Activated naive CD4-positive, alpha-beta T cell treated with anti-CD3 and anti-CD28 coated beads, Interleukin-2, amount 50 U/mL, for 16 hours (primary cell): ENCODE measurements around the gene ARHGAP20.
"Not testable (repeated sequence)": the region's sequence is repeated elsewhere in the genome, so short reads cannot be mapped to it uniquely, and the experiment has no call there.

Experiments used
- DNase-seq: peaks from one replicate; pipeline ENCODE4 v3.0.0-alpha.2; 2020

ARHGAP20 gene

DNA sequence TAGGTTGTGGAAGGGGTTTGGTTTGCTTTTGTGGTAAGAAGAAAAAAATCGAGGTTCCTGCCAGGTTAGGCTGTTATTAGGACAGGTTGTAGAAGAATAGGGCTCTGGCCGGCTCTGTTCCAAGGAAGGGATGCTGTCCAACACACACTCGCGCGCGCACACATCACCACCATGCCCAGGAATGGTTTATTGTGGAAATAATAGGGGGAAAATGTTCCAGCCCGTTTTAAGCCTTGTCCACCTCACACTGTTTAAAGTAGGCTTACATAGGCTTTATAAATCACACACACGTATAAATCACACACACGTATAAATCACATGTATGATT is 1.2 kb upstream of the ARHGAP20 start:
- DNase-seq, result no peak

DNA sequence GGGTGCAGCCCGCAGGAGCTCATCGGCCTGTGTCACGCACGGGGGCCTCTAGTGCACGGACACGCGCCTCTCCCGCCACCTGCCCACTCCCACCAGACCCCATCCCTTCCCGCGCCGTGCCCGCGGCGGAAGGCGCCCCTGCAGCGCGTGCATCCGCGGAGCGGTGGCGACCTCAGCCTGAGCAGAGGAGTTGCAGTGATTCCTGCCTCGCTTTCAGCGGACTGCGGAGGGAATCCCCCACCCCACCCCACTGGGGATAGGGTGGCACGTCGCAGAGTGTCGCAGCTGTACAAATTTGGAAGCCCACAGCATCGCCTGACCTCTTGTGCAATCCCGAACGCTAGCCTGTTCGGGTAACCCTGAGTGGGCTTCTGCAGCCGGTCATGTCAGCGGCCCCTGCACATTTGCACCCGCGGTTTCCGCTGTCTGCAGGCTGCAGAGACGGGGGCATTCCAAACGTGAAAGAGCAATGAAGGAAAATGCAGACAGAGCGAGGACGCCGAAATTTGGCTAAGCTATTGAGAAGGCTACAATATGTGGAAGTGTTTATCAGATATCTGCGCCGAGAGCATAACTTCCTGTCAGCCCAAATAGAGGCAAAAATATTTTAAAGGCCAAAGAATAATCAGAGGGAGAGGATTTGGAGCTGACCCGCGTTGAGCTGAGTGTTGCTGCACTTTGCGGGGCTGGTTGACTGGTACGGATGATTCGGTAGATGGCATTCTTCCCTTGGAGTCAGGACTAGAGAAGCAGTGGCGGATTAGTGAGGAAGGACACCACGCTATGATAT is 617 bp upstream of the ARHGAP20 start:
- DNase-seq, result no peak

- DNase-seq, result no peak
Observed at GRCh38 chr11:110711448-110711775, 825 bp downstream of the ARHGAP20 start.

DNA sequence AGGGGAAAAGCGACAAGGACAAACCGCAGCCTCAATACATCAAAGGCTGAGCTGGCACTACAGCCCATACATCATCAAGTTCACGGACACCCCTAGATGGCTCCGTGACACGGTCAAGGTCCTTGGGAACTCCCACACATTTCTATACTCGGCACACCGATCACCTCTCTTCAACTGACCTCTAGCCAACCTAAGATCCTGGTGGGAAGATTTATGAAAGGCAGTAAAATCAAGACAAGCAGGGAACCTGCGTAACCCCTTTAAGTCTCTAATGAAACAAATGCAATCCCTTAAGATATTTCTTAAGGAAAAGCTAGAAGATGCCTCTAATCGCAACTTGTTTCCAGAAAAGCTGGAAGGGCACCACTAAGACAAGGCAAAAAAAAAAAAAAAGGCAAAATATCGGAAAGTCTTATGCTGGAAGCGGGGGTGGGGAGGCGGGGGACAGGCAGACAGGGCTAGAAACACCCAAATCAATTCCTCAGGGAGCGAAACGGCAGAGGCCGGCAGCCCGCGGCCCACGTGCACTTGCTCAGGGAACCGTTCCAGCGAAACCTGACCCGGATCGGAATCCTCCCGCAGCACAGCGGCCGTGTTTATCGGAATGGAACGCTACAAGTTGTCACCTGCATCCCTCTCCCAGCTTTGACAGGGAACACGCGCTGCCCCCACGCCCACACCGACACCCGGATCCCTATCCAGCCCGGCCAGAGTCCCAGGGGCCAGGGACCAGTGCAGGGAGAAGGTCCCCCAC is 1.4 kb downstream of the ARHGAP20 start:
- no peak for DNase-seq

DNA sequence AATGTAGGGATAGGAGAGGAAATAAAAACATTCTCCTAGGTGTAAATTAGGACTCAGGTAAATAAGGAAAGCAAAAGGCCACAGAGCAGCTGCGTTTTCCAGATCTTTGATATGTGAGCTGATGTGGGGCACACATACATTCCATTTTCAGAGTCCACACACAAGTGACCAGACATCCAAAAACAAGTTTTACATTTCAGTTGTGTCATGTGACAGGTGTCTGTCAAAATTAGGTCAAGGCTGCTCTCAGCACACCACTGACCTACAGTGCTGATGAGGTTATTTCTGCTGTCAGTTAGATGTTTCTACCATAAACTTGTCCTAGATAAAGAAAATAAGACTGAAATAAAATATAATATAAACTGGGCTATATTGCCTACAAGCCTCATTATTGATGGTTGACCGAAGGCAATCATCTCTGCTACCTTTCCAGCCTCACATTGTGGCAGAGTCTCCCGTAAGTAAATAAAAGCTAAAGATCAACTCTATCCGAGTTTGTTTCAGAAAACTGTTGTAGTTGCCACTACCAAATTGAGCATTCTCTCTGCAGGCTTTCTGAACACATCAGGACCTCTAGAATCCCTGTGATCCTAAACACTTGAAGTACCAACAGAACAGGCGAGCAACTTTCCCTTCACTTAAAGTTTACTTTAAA is 7.9 kb downstream of the ARHGAP20 start:
- DNase-seq, result no peak

GRCh38 chr11:110691926-110692325 is 20.3 kb downstream of the ARHGAP20 start:
- DNase-seq, result no peak

DNA sequence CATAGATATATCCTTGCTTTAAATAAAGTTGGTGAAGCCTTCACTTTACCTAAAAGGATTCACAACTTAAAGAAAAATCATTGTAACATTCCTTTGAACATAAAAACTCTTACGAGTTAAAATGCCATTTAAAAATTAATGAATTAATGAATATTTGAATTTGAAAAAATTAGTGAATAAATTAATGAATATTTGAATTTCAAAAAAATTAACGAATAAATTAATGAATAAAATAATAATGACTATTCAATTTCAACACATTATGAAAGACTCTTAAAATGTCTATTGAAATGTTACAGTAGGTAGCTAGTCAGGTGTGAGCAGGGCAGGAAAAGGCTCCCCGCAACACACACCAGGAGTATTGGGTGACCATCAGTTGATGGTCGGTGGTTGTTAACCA is 22.9 kb downstream of the ARHGAP20 start:
- DNase-seq, result no peak

DNA sequence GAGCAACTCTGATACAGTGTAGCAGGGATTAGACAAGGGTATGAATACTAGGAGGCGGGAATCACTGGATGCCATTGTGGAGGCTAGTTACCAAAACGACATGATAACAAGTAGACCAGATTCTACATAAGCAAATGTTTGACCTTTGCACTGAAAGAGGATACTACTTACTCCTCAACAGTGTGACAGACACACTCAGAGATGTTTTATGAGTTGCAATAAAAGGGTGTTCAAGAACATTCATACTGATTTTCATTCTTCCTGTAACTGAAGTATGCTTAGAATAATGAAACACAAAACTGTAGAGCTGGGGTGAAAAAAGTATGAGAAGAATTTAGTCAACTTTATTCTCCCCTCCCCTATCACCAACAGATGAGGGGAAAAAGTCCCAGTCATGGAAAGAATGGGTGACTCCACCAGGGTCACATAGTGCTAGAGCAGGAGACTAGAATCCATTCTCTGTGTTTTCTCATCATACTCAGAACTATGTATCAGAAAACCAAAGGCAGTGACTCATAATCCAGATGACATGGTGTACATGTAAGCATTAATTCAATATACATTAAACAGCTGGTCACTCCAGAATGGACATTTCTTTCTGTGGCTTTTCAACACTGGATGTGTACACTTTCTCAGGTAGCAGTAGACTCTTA is 32.8 kb downstream of the ARHGAP20 start:
- DNase-seq, result no peak

DNA sequence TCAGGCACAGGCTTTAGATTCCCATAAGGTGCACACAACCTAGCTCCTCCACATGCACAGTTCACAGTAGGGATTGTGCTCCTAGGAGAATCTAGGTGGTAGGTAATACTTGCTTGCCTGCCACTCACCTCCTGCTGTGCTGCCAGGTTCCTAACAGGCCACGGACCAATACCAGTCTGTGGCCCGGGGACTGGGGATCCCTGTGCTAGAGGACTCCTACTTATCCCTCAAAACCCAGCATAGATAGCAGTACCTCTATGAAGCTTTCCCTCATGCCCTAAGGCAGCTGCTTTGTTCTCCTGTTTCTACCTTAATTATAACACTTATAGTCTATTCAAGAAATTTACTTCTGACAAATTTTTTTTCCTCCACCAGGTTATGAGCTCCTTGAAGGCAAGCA is 36.7 kb downstream of the ARHGAP20 start:
- no peak for DNase-seq

DNA sequence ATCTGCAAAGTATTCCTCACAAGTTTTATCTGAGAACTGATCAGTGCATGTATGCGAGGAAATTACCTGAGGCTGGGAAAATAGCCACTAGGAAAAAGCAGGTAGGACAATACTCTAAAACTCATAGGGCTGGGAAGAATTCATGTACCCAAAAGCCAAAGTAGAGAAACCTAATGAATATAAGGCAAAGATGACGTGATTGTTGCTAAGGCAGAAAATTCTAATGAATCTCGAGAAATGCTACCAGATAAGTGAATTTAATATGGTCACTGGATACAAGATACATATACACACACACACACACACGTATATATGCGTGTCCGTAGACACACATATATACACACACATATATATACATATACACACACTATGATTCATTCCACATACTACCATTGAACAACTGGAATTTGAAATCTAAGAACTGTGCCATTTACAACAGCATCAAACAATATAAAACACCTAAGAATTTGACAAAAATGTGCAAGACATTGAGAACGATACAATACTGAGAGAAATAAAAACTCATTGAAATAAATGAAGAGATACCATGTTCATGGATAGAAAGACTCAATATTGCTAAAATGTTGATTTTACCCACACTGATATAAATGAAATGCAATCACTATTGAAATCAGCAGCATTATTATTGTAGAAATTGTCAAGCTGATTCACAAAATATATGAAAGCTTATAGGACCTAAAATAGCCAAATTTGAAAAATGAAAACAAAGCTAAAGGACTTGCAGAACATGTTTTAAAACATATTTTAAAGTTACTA is 46.4 kb downstream of the ARHGAP20 start:
- no peak for DNase-seq

GRCh38 chr11:110655967-110656366 is 56.3 kb downstream of the ARHGAP20 start:
- no peak for DNase-seq

- no peak for DNase-seq
Observed at GRCh38 chr11:110654456-110654855, 57.8 kb downstream of the ARHGAP20 start.

GRCh38 chr11:110645253-110645652 is 67.0 kb downstream of the ARHGAP20 start:
- DNase-seq, result no peak

DNA sequence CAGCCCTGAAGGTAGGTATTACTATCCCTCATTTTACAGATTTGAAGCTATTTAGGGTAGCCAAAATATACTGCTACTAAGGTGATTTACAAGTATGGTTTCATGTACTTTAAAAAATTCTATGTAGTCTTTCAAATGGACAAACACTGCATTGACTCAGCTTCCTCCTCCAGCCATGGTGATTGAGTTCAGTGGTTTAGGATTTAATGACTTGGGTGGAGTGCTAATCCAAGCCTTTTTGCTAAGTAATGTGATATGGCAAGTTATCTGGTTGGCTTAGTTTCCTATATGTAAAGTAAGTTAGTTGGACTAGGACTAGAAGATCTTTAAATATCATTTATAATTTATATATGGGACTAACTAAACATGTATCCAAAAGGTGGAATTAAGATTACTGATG is 77.9 kb downstream of the ARHGAP20 start:
- no peak for DNase-seq

- DNase-seq, result no peak
Observed at GRCh38 chr11:110631551-110631950, 80.7 kb downstream of the ARHGAP20 start.

DNA sequence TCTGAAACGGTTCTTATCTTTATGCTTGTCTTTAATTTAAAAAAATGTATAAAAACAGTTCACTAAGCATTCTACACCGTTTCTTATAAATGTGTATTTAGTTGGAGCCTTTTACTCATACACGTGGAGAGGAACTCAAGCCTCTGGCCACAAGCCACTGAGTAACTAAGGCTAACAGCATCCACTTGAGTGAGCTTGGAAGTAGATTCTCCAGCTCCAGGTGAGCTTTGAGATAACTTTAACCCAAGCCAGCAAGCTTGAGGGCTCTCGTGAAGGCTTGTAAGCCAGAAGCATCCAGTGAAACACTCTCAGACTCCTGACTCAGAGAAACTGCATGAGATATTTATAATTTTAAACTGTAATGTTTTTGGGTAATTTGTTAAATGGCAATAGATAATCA is 82.6 kb downstream of the ARHGAP20 start:
- no peak for DNase-seq

DNA sequence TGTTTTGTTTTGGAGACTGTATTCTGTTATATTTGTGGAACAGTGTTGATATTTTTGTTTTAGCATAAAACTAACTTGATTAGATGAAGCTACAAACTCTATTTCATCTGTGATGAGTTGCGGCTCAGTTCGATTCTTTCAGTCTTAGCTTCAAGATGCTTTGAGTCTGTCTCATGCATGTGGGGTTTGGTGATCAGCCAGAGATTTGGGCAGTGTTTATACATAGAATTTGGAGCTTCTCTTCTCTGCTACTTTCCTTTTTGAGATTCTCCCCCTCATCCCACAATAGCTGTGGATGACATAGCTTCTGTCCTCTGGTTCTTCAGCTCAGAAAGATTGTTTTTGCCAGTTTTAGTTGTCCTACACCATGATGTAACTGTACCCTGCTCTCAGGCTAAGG is 90.4 kb downstream of the ARHGAP20 start:
- no peak for DNase-seq

DNA sequence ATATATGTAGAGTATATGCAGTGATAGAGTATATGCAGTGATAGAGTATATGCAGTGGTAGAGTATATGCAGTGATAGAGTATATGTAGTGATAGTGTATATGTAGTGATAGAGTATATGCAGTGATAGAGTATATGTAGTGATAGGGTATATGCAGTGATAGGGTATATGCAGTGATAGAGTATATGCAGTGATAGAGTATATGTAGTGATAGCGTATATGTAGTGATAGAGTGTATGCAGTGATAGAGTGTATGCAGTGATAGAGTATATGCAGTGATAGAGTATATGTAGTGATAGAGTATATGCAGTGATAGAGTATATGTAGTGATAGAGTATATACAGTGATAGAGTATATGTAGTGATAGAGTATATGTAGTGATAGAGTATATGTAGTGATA is 92.9 kb downstream of the ARHGAP20 start:
- not testable (repeated sequence) for DNase-seq

GRCh38 chr11:110614031-110614430 is 98.2 kb downstream of the ARHGAP20 start:
- DNase-seq, result no peak

- DNase-seq, result no peak
Observed at GRCh38 chr11:110613197-110613918, 98.9 kb downstream of the ARHGAP20 start.

- no peak for DNase-seq
Observed at GRCh38 chr11:110606415-110606814, 105.8 kb downstream of the ARHGAP20 start.

GRCh38 chr11:110601936-110602335 is 110.3 kb downstream of the ARHGAP20 start:
- DNase-seq, result no peak
